K562 (cell line): ENCODE measurements around the gene IQUB. TPM values are rescaled to one million over a fixed set of nuclear protein-coding genes. Genes with fewer than 3 reads are reported as not detected.
A peak's percentile ranks its signal among the peaks of the same experiment; 100 is the strongest.

ENCODE experiments used
- CCNT2 ChIP-seq: IDR thresholded peaks from 2 replicates; pipeline ENCODE4 v1.6.1; 2011; ENCODE audit warnings: borderline replicate concordance, low read depth, mild to moderate bottlenecking, moderate library complexity, mixed read lengths, low read length; ENCODE audit not compliant: insufficient read length; ENCODE audit errors: extremely low read depth
- CHD2 ChIP-seq: IDR thresholded peaks from 2 replicates; pipeline ENCODE4 v1.6.1; 2011; ENCODE audit warnings: low read depth, low read length
- ETS1 ChIP-seq: conservative IDR thresholded peaks from 2 replicates; pipeline ENCODE4 v1.6.1; 2011; ENCODE audit warnings: low read depth, mild to moderate bottlenecking, low read length; ENCODE audit not compliant: control insufficient read depth
- GATAD2B ChIP-seq: fragments of 450-650 bp; IDR thresholded peaks from 2 replicates; pipeline ENCODE4 v1.6.1; 2017; ENCODE audit warnings: mild to moderate bottlenecking, borderline replicate concordance
- GTF3C2 ChIP-seq: IDR thresholded peaks from 3 replicates; pipeline ENCODE4 v1.6.1; 2011; ENCODE audit warnings: borderline replicate concordance, mild to moderate bottlenecking, moderate library complexity; ENCODE audit not compliant: insufficient read length; ENCODE audit errors: extremely low read depth
- HINFP ChIP-seq: fragments of 450-650 bp; conservative IDR thresholded peaks from 2 replicates; pipeline ENCODE4 v1.6.1; 2016; ENCODE audit warnings: missing genetic modification characterization, low read depth, mild to moderate bottlenecking, control low read depth, missing compliant biosample characterization
- MAFG ChIP-seq: fragments of 450-650 bp; conservative IDR thresholded peaks from 2 replicates; pipeline ENCODE4 v1.6.1; 2016; ENCODE audit warnings: missing genetic modification characterization, missing compliant biosample characterization
- MAX ChIP-seq: sonication (generic); formaldehyde crosslinking; IDR thresholded peaks from 2 replicates; pipeline ENCODE4 v1.9.0; 2022; ENCODE audit warnings: mild to moderate bottlenecking, missing genetic modification reagents
- POLR2G ChIP-seq: fragments of 200-400 bp; formaldehyde crosslinking; IDR thresholded peaks from 2 replicates; pipeline ENCODE4 v1.6.1; 2017; ENCODE audit warnings: low read depth, mild to moderate bottlenecking, antibody characterized with exemption, low read length, moderate library complexity
- PPARD ChIP-seq: fragments of 250-450 bp; sonication (Bioruptor Pico); IDR thresholded peaks from 2 replicates; pipeline ENCODE4 v1.8.0; 2022; ENCODE audit warnings: inconsistent platforms, mild to moderate bottlenecking, moderate library complexity
- ZNF133 ChIP-seq: fragments of 250-450 bp; sonication (Bioruptor Pico); IDR thresholded peaks from 2 replicates; pipeline ENCODE4 v1.4.0; 2020; ENCODE audit warnings: mild to moderate bottlenecking
- ZNF212 ChIP-seq: fragments of 450-650 bp; formaldehyde crosslinking; IDR thresholded peaks from 2 replicates; pipeline ENCODE4 v1.4.0; 2020; ENCODE audit warnings: mild to moderate bottlenecking
- ZNF217 ChIP-seq: sonication (generic); formaldehyde crosslinking; IDR thresholded peaks from 2 replicates; pipeline ENCODE4 v1.8.0; 2022; ENCODE audit warnings: mild to moderate bottlenecking, missing genetic modification reagents
- ZNF444 ChIP-seq: fragments of 250-450 bp; sonication (Bioruptor Pico); IDR thresholded peaks from 2 replicates; pipeline ENCODE4 v1.4.0; 2020; ENCODE audit warnings: mild to moderate bottlenecking, moderate library complexity
- ZNF551 ChIP-seq: fragments of 250-450 bp; sonication (Bioruptor Pico); IDR thresholded peaks from 2 replicates; pipeline ENCODE4 v1.5.0; 2021; ENCODE audit warnings: mild to moderate bottlenecking, moderate library complexity
- ZNF592 ChIP-seq: fragments of 450-650 bp; IDR thresholded peaks from 2 replicates; pipeline ENCODE4 v1.6.1; 2017; ENCODE audit warnings: antibody characterized with exemption, mild to moderate bottlenecking
- ZNF699 ChIP-seq: fragments of 250-450 bp; sonication (Bioruptor Pico); IDR thresholded peaks from 2 replicates; pipeline ENCODE4 v1.8.0; 2021; ENCODE audit warnings: mild to moderate bottlenecking, moderate library complexity; ENCODE audit not compliant: insufficient replicate concordance
- polyA plus RNA-seq, 8 experiments: library from polyadenylated mRNA; depleted of rRNA in 4 of 8; stranded (reverse) in 5 of 8; unstranded in 3 of 8; fragments of >200 nt; fragmentation: Nextera tagmentation in 2 of 8; fragmentation: Illumina TruSeq in 1 of 8; extraction: Ambion mirVana in 2 of 8; extraction: Trizol in 1 of 8; gene quantifications; 2 replicates each; pipeline versions ENCODE4 v1.2.1 to v1.2.3, GENCODE V29; 2011 to 2014; ENCODE audit warnings: inconsistent platforms in 1 of 8, missing spikeins in 1 of 8
- total RNA-seq, 7 experiments: library from RNA; depleted of rRNA in 6 of 7; stranded (reverse); fragments of >200 nt in 6 of 7; fragmentation: Illumina TruSeq in 2 of 7; extraction: Trizol in 2 of 7; gene quantifications; 2 replicates each; pipeline versions ENCODE4 v1.2.1 to v1.2.3, GENCODE V29; 2011 to 2021; ENCODE audit warnings: low replicate concordance in 1 of 7

The IQUB gene
- total and polyA plus RNA-seq, 9 of the 15 experiments (the other 6 are each of a cell fraction or from before 2014, with no cell fraction given) = 0.62 to 2.6 (median 1.4) TPM

GRCh38 chr7:123499211-123499970 lies 35.0 kb downstream of the IQUB start (continued):
- TF ChIP-seq HINFP (tag) (peak; percentile 79), ZNF133 (CRISPR knock-in tag) (peak; percentile 85; the same call in 1 of the 2 replicates), ZNF592 (peak; percentile 99), ZNF551 (CRISPR knock-in tag) (no peak), MAFG (0 out of 2 replicates have a peak, but pooled peaks have one; percentile 8), MAX (CRISPR knock-in tag) (no peak), CCNT2 (no peak), ZNF217 (CRISPR knock-in tag) (no peak), GTF3C2 (no peak), GATAD2B (no peak), POLR2G (no peak), PPARD (CRISPR knock-in tag) (no peak), CHD2 (no peak), ETS1 (no peak), ZNF699 (CRISPR knock-in tag) (peak; percentile 51), ZNF212 (CRISPR knock-in tag) (peak; percentile 96), ZNF444 (CRISPR knock-in tag) (peak; percentile 91)
